ENCODE results near the gene COL5A1. TPM values are rescaled to one million over a fixed set of nuclear protein-coding genes. Genes with fewer than 3 reads are reported as not detected.

Gene COL5A1
- polyA plus RNA-seq, 1 donor (not counting 4 experiments of a cell fraction or from before 2014, with no cell fraction given), result 3.1 TPM

GRCh38 chr9:134770972-134771971 is 129.7 kb downstream of the COL5A1 start:
- Histone ChIP-seq H4K20me1 (ENCODE audit: control insufficient read depth, extremely low read depth, insufficient read depth, low read length) (no peaks in the 10 kb centered on the region), H3K9ac (ENCODE audit: control insufficient read depth, extremely low read depth, insufficient read depth, low read length) (no peak overlapping the region), H3K36me3 (ENCODE audit: control insufficient read depth in 2 of 2, extremely low read depth in 1 of 2, insufficient read depth in 2 of 2, low read length in 2 of 2) (no peaks in the 10 kb centered on the region), H3K4me2 (ENCODE audit: control insufficient read depth, extremely low read depth, insufficient read depth, low read depth, low read length) (no peak overlapping the region), H3K4me1 (ENCODE audit: control insufficient read depth, extremely low read depth, insufficient read depth, low read length) (no peaks in the 10 kb centered on the region), H2AFZ (ENCODE audit: control insufficient read depth, low read length) (no peak overlapping the region), H3K4me3 (ENCODE audit: control insufficient read depth in 2 of 3, extremely low read depth in 1 of 3, insufficient read depth in 2 of 3, low read depth in 1 of 3, low read length in 3 of 3) (no peak overlapping the region), H3K27me3 (ENCODE audit: control insufficient read depth, extremely low read depth, insufficient read depth, low read length) (peaks cover 19% of the 10 kb centered on the region), H3K9me3 (ENCODE audit: control insufficient read depth, low read depth, low read length) (no peaks in the 10 kb centered on the region), H3K79me2 (ENCODE audit: control insufficient read depth, insufficient read depth, low read length) (no peaks in the 10 kb centered on the region), H3K9me1 (ENCODE audit: control insufficient read depth, extremely low read depth, insufficient read depth, low read length) (no peaks in the 10 kb centered on the region), H3K27ac (ENCODE audit: control insufficient read depth, insufficient read depth, low read length) (no peak overlapping the region)
- TF ChIP-seq EZH2 (IDR thresholded peaks at IDR 0.05; ENCODE audit: low read length), result no peak
- TF ChIP-seq CTCF (optimal IDR thresholded peaks at IDR 0.05 in 1 of 3, IDR thresholded peaks at IDR 0.05 in 1 of 3, conservative IDR thresholded peaks at IDR 0.05 in 1 of 3; ENCODE audit: extremely low read depth in 1 of 3, insufficient read depth in 2 of 3, low read length in 3 of 3), result no peak
- DNase-seq (ENCODE audit: low read depth, low spot score), result no peak
- dilution Hi-C loops (cut with MboI; ENCODE audit: extremely low pct_ligation_motif_present, low sequenced_read_pairs), result no loop called here
- no peak for FAIRE-seq

- no peaks in the 10 kb centered on the region for H4K20me1 ChIP-seq (ENCODE audit: control insufficient read depth, extremely low read depth, insufficient read depth, low read length)
- FAIRE-seq, result no peak
Measured at GRCh38 chr9:134772331-134772730, 130.7 kb downstream of the COL5A1 start.

More at GRCh38 chr9:134772331-134772730, 130.7 kb downstream of the COL5A1 start:
- no peak for DNase-seq (ENCODE audit: low read depth, low spot score)
- peaks cover 30% of the 10 kb centered on the region for H3K27me3 ChIP-seq (ENCODE audit: control insufficient read depth, extremely low read depth, insufficient read depth, low read length)
- no peak overlapping the region for H2AFZ ChIP-seq (ENCODE audit: control insufficient read depth, low read length)
- dilution Hi-C loops (cut with MboI; ENCODE audit: extremely low pct_ligation_motif_present, low sequenced_read_pairs), result no loop called here
- H3K27ac ChIP-seq (ENCODE audit: control insufficient read depth, insufficient read depth, low read length), result no peak overlapping the region
- H3K79me2 ChIP-seq (ENCODE audit: control insufficient read depth, insufficient read depth, low read length), result no peaks in the 10 kb centered on the region
- H3K4me2 ChIP-seq (ENCODE audit: control insufficient read depth, extremely low read depth, insufficient read depth, low read depth, low read length), result no peak overlapping the region
- no peaks in the 10 kb centered on the region for H3K9me1 ChIP-seq (ENCODE audit: control insufficient read depth, extremely low read depth, insufficient read depth, low read length)
- no peaks in the 10 kb centered on the region for H3K4me1 ChIP-seq (ENCODE audit: control insufficient read depth, extremely low read depth, insufficient read depth, low read length)
- H3K36me3 ChIP-seq (ENCODE audit: control insufficient read depth in 2 of 2, extremely low read depth in 1 of 2, insufficient read depth in 2 of 2, low read length in 2 of 2), result no peaks in the 10 kb centered on the region
- no peak overlapping the region for H3K9ac ChIP-seq (ENCODE audit: control insufficient read depth, extremely low read depth, insufficient read depth, low read length)
- H3K4me3 ChIP-seq (ENCODE audit: control insufficient read depth in 2 of 3, extremely low read depth in 1 of 3, insufficient read depth in 2 of 3, low read depth in 1 of 3, low read length in 3 of 3), result no peak overlapping the region
- TF ChIP-seq CTCF (optimal IDR thresholded peaks at IDR 0.05 in 1 of 3, IDR thresholded peaks at IDR 0.05 in 1 of 3, conservative IDR thresholded peaks at IDR 0.05 in 1 of 3; ENCODE audit: extremely low read depth in 1 of 3, insufficient read depth in 2 of 3, low read length in 3 of 3) (no peak), EZH2 (IDR thresholded peaks at IDR 0.05; ENCODE audit: low read length) (no peak)
- H3K9me3 ChIP-seq (ENCODE audit: control insufficient read depth, low read depth, low read length), result no peaks in the 10 kb centered on the region
